HG02943 (cell line): Measurements from ENCODE around the gene IQCE.
"Not testable (repeated sequence)": the region's sequence is repeated elsewhere in the genome, so short reads cannot be mapped to it uniquely, and the experiment has no call there.

ENCODE experiments used
- ATAC-seq: cut with Tn5 transposase; IDR thresholded peaks from one replicate; pipeline ENCODE4 v1.9.1; 2021; ENCODE audit warnings: mild to moderate bottlenecking, low read depth, moderate library complexity; ENCODE audit not compliant: unreplicated experiment

Gene IQCE

GRCh38 chr7:2521341-2521745 is 37.4 kb upstream of the IQCE start:
- ATAC-seq, result no peak

GRCh38 chr7:2521952-2522591 is 36.7 kb upstream of the IQCE start:
- ATAC-seq, result no peak

- ATAC-seq, result no peak
These were observed 35.9 kb upstream of the IQCE start for GRCh38 chr7:2522780-2523433.

DNA sequence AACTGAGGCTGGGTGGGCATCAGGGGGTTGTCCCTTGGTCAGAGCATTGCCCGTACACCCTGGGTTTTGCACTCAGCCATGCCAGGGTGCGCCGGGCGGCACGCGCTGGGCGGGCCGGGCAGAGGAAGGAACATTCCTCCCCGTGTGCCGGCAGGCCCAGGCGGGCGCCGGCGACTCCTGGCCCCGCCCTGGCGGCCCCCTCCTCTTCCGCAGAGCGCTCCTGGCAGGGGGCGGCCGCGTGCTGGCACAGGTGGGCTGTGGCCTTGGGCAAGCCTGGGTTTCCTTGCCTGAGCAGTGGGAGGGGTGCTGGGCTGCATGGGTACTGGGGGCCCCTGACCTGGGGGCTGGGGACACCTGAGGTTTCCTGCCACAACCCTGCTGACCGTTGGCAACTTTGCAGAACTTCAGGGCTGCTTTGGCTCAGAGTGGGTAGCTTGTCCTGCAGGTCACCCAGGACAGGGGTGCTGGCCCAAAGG is 35.3 kb upstream of the IQCE start:
- ATAC-seq, result no peak

GRCh38 chr7:2523941-2524807 is 34.6 kb upstream of the IQCE start:
- ATAC-seq, result no peak

- no peak for ATAC-seq
These were observed 33.7 kb upstream of the IQCE start for GRCh38 chr7:2524808-2525657.

- no peak for ATAC-seq
These were observed 32.8 kb upstream of the IQCE start for GRCh38 chr7:2525658-2526630.

- ATAC-seq, result no peak
These were observed 31.9 kb upstream of the IQCE start for GRCh38 chr7:2526659-2527504.

GRCh38 chr7:2527505-2528467 is 31.0 kb upstream of the IQCE start:
- no peak for ATAC-seq

- peak; percentile 22 for ATAC-seq
These were observed 30.2 kb upstream of the IQCE start for GRCh38 chr7:2528481-2529095.

GRCh38 chr7:2529161-2530070 is 29.4 kb upstream of the IQCE start:
- ATAC-seq, result peak; percentile 51

DNA sequence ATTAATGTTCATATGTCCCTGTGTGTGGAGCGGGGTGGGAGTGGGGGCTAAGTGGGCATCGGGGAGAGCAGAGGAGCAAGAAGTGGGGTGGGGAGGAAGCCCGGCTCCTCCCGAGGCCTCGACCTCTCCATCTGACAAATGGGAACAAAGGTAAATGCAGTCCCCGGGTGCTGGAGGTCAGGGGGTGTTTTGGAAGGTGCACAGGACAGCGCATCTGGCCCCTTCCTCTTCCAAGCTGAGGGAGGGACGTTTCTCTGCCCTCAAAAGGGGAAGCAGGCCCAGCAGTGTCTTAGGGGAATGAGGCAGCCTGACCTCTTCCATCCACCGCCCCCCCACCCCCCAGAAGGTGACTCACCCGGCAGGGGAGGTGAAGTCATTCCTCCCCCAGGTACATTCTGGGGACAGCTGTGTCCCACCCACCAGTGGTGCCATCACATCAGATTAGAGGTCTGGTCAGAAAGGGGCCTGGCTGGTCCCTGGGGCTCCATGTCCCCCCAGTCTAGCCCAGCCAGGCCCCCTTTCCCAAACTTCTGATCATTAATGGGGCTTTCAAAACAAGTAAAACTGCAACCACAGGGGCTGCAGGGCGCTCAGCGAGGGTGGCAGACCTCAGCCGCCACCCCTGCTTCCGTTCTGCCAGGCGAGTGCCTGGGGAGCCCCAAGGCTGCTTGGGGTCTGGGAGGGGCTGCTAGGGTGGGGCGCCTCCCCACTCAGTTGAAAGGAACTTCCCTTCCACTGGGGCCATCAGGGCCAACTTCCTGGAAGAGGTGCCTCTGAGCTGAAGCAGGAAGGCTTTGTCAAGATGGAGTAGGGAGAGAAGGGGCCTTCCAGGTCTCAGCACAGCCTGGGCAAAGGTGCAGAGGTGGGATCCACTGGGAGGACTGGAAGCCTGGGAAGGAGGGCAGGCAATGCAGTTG is 28.4 kb upstream of the IQCE start:
- no peak for ATAC-seq

DNA sequence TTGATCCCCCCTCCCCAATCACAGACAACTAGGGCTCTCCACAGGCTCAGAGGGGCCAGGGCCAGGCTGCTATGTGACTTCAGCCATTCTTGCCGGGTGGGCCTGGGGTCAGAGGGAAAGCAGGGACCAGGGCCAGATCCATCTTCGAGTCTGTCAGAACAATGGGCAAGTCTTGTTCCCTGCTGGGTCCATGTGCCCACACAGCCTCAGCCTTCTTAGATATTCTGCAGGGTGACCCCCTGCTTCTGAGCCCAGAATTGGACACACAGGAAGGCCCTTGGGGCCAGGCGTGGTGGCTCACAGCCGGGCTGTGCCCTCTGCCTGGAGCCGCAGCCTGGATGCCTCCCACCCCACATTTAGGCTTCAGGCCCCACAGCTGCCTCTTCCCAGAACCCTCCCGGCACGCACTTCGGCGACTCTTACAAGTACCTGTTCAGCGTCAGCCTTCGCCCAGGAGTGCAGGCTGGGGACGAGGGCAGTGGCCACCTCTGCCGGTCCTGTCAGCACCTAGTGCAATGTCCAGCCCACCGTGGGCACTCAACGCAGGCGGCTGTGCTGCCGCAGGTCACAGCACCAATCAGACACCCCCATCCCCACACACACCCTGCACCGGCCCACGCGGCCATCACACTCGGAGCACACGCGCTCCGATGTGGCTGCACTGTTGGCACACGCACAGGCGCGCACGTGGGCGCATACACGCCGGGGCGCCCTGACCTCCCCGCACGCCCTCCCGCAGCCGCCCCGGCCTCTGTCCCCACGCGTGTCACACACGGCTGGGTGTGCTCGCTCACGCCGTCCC is 27.6 kb upstream of the IQCE start:
- not testable (repeated sequence) for ATAC-seq

- not testable (repeated sequence) for ATAC-seq
These were observed 27.0 kb upstream of the IQCE start for GRCh38 chr7:2531796-2532110.
